Mucosa of rectum (tissue), 2 donors: ENCODE data around the gene HOXD3.

ENCODE experiments used
- H3K27ac ChIP-seq, 2 donors: one replicate each; pipeline ENCODE4 v1.7.0; 2013; ENCODE audit warnings: inconsistent platforms in 2 of 2, low read depth in 2 of 2, low read length in 2 of 2
- H3K27me3 ChIP-seq, 2 donors: one replicate each; pipeline ENCODE4 v1.7.0; 2013; ENCODE audit warnings: low read length in 2 of 2; ENCODE audit not compliant: control insufficient read depth in 2 of 2, insufficient read depth in 2 of 2
- H3K36me3 ChIP-seq, 2 donors: one replicate each; pipeline ENCODE4 v1.7.0; 2013; ENCODE audit warnings: low read length in 2 of 2; ENCODE audit not compliant: control insufficient read depth in 2 of 2, insufficient read depth in 2 of 2
- H3K4me1 ChIP-seq, 2 donors: one replicate each; pipeline ENCODE4 v1.7.0; 2013; ENCODE audit warnings: low read length in 2 of 2, mild to moderate bottlenecking in 1 of 2; ENCODE audit not compliant: control insufficient read depth in 2 of 2, insufficient read depth in 2 of 2
- H3K4me3 ChIP-seq, 2 donors: one replicate each; pipeline ENCODE4 v1.7.0; 2013; ENCODE audit warnings: low read length in 2 of 2
- H3K9ac ChIP-seq, 2 donors: one replicate each; pipeline ENCODE4 v1.7.0; 2013; ENCODE audit warnings: low read length in 2 of 2, low read depth in 1 of 2, mild to moderate bottlenecking in 1 of 2
- H3K9me3 ChIP-seq, 2 donors: one replicate each; pipeline ENCODE4 v1.7.0; 2013; ENCODE audit warnings: low read length in 2 of 2; ENCODE audit not compliant: control insufficient read depth in 2 of 2
- donor health status: healthy.
- donor health status: Normal muscosa, but diverticular disease.

HOXD3 gene

GRCh38 chr2:176142281-176142680, 14.8 kb upstream of the HOXD3 start:
- Histone ChIP-seq H3K9ac (no peak overlapping the region), H3K9me3 (no peaks in the 10 kb centered on the region), H3K4me1 (peaks cover 25 to 37% of the 10 kb centered on the region in 2 donors), H3K27ac (no peak overlapping the region), H3K36me3 (no peaks in the 10 kb centered on the region), H3K4me3 (no peak overlapping the region), H3K27me3 (peaks cover 3 to 5% of the 10 kb centered on the region in 2 donors)

GRCh38 chr2:176145085-176145969, 11.8 kb upstream of the HOXD3 start:
- Histone ChIP-seq H3K27me3 (peaks cover 0 to 2% of the 10 kb centered on the region in 2 donors), H3K9me3 (no peaks in the 10 kb centered on the region), H3K36me3 (no peaks in the 10 kb centered on the region), H3K27ac (no peak overlapping the region), H3K9ac (no peak overlapping the region), H3K4me3 (peak overlapping the region in 1 of 2 donors; percentile 9), H3K4me1 (peaks cover 23 to 33% of the 10 kb centered on the region in 2 donors)

GRCh38 chr2:176146101-176146500, 11.0 kb upstream of the HOXD3 start:
- H3K27me3 ChIP-seq, result peaks cover 0 to 2% of the 10 kb centered on the region in 2 donors
- H3K27ac ChIP-seq, result no peak overlapping the region

GRCh38 chr2:176146645-176147044, 10.5 kb upstream of the HOXD3 start:
- H3K27me3 ChIP-seq, result peaks cover 0 to 2% of the 10 kb centered on the region in 2 donors
- H3K4me3 ChIP-seq, result peak overlapping the region in 1 of 2 donors; percentile 9
- peaks cover 0 to 3% of the 10 kb centered on the region in 2 donors for H3K36me3 ChIP-seq
- H3K27ac ChIP-seq, result no peak overlapping the region
- peaks cover 17 to 28% of the 10 kb centered on the region in 2 donors for H3K4me1 ChIP-seq
- H3K9ac ChIP-seq, result no peak overlapping the region
- H3K9me3 ChIP-seq, result no peaks in the 10 kb centered on the region

More at GRCh38 chr2:176146101-176146500, 11.0 kb upstream of the HOXD3 start:
- H3K36me3 ChIP-seq, result peaks cover 0 to 3% of the 10 kb centered on the region in 2 donors
- peaks cover 17 to 28% of the 10 kb centered on the region in 2 donors for H3K4me1 ChIP-seq
- H3K9ac ChIP-seq, result no peak overlapping the region
- no peaks in the 10 kb centered on the region for H3K9me3 ChIP-seq
- H3K4me3 ChIP-seq, result peak overlapping the region in 1 of 2 donors; percentile 9

- Histone ChIP-seq H3K4me1 (peaks cover 17 to 28% of the 10 kb centered on the region in 2 donors), H3K27ac (no peak overlapping the region), H3K9ac (no peak overlapping the region), H3K4me3 (no peak overlapping the region), H3K9me3 (no peaks in the 10 kb centered on the region), H3K27me3 (peaks cover 0 to 2% of the 10 kb centered on the region in 2 donors), H3K36me3 (peaks cover 0 to 3% of the 10 kb centered on the region in 2 donors)
These were observed 9.8 kb upstream of the HOXD3 start for GRCh38 chr2:176147210-176147799.

- Histone ChIP-seq H3K9ac (no peak overlapping the region), H3K27me3 (peaks cover 0 to 4% of the 10 kb centered on the region in 2 donors), H3K36me3 (peaks cover 0 to 6% of the 10 kb centered on the region in 2 donors), H3K9me3 (no peaks in the 10 kb centered on the region), H3K4me1 (peaks cover 14 to 26% of the 10 kb centered on the region in 2 donors), H3K4me3 (no peak overlapping the region), H3K27ac (no peak overlapping the region)
These were observed 9.2 kb upstream of the HOXD3 start for GRCh38 chr2:176147800-176148496.

- Histone ChIP-seq H3K4me3 (no peak overlapping the region), H3K27me3 (peaks cover 0 to 4% of the 10 kb centered on the region in 2 donors), H3K9me3 (no peaks in the 10 kb centered on the region), H3K27ac (no peak overlapping the region), H3K36me3 (peaks cover 0 to 6% of the 10 kb centered on the region in 2 donors), H3K9ac (no peak overlapping the region), H3K4me1 (peaks cover 9 to 22% of the 10 kb centered on the region in 2 donors)
These were observed 8.2 kb upstream of the HOXD3 start for GRCh38 chr2:176148751-176149421.

GRCh38 chr2:176149481-176149938, 7.6 kb upstream of the HOXD3 start:
- H3K27me3 ChIP-seq, result peaks cover 0 to 4% of the 10 kb centered on the region in 2 donors
- peaks cover 9 to 22% of the 10 kb centered on the region in 2 donors for H3K4me1 ChIP-seq

GRCh38 chr2:176149939-176150583, 7.0 kb upstream of the HOXD3 start:
- H3K36me3 ChIP-seq, result peaks cover 0 to 6% of the 10 kb centered on the region in 2 donors
- H3K27me3 ChIP-seq, result peaks cover 0 to 4% of the 10 kb centered on the region in 2 donors
- H3K9me3 ChIP-seq, result no peaks in the 10 kb centered on the region
- H3K4me3 ChIP-seq, result no peak overlapping the region
- peaks cover 6 to 18% of the 10 kb centered on the region in 2 donors for H3K4me1 ChIP-seq
- no peak overlapping the region for H3K27ac ChIP-seq
- H3K9ac ChIP-seq, result no peak overlapping the region

More at GRCh38 chr2:176149481-176149938, 7.6 kb upstream of the HOXD3 start:
- no peak overlapping the region for H3K4me3 ChIP-seq
- no peak overlapping the region for H3K27ac ChIP-seq
- peaks cover 0 to 6% of the 10 kb centered on the region in 2 donors for H3K36me3 ChIP-seq
- H3K9ac ChIP-seq, result no peak overlapping the region
- H3K9me3 ChIP-seq, result no peaks in the 10 kb centered on the region
